ENCODE measurements around the gene TAS1R2. TPM values are rescaled to one million over a fixed set of nuclear protein-coding genes. Genes with fewer than 3 reads are reported as not detected.

Gene TAS1R2
- total RNA-seq, 2 donors from 2014 or later, result not detected

GRCh38 chr1:18879791-18880309 lies 20.4 kb upstream of the TAS1R2 start:
- H3K27me3 ChIP-seq (ENCODE audit: control insufficient read depth, insufficient read depth, low read length, poor library complexity, severe bottlenecking), result no peaks in the 10 kb centered on the region
- Mint-ChIP-seq H3K4me1 (no peaks in the 10 kb centered on the region), H3K27me3 (ENCODE audit: insufficient read depth) (peaks cover under 1% of the 10 kb centered on the region), H3K4me3 (no peak overlapping the region), H3K36me3 (ENCODE audit: low read depth) (no peaks in the 10 kb centered on the region), H3K27ac (no peak overlapping the region), H3K9me3 (no peaks in the 10 kb centered on the region)
- H3K9me3 ChIP-seq (ENCODE audit: control insufficient read depth, low read length), result no peaks in the 10 kb centered on the region
- DNase-seq, result no peak
- TF ChIP-seq, protein P1, sequence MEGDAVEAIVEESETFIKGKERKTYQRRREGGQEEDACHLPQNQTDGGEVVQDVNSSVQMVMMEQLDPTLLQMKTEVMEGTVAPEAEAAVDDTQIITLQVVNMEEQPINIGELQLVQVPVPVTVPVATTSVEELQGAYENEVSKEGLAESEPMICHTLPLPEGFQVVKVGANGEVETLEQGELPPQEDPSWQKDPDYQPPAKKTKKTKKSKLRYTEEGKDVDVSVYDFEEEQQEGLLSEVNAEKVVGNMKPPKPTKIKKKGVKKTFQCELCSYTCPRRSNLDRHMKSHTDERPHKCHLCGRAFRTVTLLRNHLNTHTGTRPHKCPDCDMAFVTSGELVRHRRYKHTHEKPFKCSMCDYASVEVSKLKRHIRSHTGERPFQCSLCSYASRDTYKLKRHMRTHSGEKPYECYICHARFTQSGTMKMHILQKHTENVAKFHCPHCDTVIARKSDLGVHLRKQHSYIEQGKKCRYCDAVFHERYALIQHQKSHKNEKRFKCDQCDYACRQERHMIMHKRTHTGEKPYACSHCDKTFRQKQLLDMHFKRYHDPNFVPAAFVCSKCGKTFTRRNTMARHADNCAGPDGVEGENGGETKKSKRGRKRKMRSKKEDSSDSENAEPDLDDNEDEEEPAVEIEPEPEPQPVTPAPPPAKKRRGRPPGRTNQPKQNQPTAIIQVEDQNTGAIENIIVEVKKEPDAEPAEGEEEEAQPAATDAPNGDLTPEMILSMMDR (conservative IDR thresholded peaks at IDR 0.05), result no peak
- H3K9ac ChIP-seq (ENCODE audit: extremely low read depth, low read length, poor library complexity, severe bottlenecking), result no peak overlapping the region
- no peaks in the 10 kb centered on the region for H3K4me1 ChIP-seq (ENCODE audit: control insufficient read depth, insufficient read depth, low read length)
- WGBS, 2 experiments (ENCODE audit: insufficient coverage in 1 of 2, insufficient read length in 1 of 2), result 72 to 74% methylated on average over 10 to 21 of the region's 21 CpGs
- no peak overlapping the region for H3K4me3 ChIP-seq (ENCODE audit: low read length)
- no peaks in the 10 kb centered on the region for H3K36me3 ChIP-seq (ENCODE audit: control insufficient read depth, insufficient read depth, low read length)
- H3K27ac ChIP-seq (ENCODE audit: low read depth, low read length), result no peak overlapping the region

DNA sequence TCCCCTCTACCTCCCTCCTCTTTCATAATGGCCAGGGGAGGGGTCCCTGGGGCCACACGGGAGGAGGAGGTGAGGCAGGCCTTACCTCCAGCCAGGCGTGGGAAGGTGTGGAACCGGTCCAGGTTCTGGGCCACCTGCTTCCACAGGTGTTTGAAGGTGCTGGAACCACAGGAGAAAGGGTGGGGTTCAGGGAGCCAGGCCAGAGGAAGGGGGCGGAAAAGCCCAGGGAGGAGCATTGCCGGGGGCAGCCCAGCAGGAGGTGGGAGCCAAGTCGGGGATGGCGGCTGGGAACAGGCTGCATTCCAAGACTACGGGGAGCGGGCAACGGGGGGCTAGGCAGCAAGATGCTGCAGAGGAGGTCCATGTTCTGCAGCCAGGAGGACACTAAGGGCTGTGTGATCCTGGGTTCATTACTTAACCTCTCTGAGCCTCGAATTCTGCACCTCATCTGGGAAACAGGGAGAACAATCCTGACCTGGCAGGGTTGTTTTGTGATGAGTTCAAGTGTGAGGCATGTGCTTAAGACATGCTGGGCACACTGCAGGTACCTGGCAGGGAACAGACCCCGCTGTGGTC lies 19.8 kb upstream of the TAS1R2 start:
- no peak overlapping the region for H3K27ac Mint-ChIP-seq
- no peaks in the 10 kb centered on the region for H3K4me1 ChIP-seq (ENCODE audit: control insufficient read depth, insufficient read depth, low read length)
- no peaks in the 10 kb centered on the region for H3K9me3 Mint-ChIP-seq
- no peaks in the 10 kb centered on the region for H3K36me3 ChIP-seq (ENCODE audit: control insufficient read depth, insufficient read depth, low read length)
- no peak overlapping the region for H3K4me3 ChIP-seq (ENCODE audit: low read length)
- no peaks in the 10 kb centered on the region for H3K9me3 ChIP-seq (ENCODE audit: control insufficient read depth, low read length)
- H3K4me3 Mint-ChIP-seq, result no peak overlapping the region
- H3K36me3 Mint-ChIP-seq (ENCODE audit: low read depth), result no peaks in the 10 kb centered on the region
- WGBS, 2 experiments (ENCODE audit: insufficient coverage in 1 of 2, insufficient read length in 1 of 2), result 88 to 89% methylated on average over 10 to 12 of the region's 12 CpGs
- TF ChIP-seq, protein P1 (conservative IDR thresholded peaks at IDR 0.05), result no peak
- H3K27me3 Mint-ChIP-seq (ENCODE audit: insufficient read depth), result no peaks in the 10 kb centered on the region
- H3K27ac ChIP-seq (ENCODE audit: low read depth, low read length), result no peak overlapping the region
- no peaks in the 10 kb centered on the region for H3K4me1 Mint-ChIP-seq
- H3K27me3 ChIP-seq (ENCODE audit: control insufficient read depth, insufficient read depth, low read length, poor library complexity, severe bottlenecking), result no peaks in the 10 kb centered on the region
- DNase-seq, result no peak
- H3K9ac ChIP-seq (ENCODE audit: extremely low read depth, low read length, poor library complexity, severe bottlenecking), result no peak overlapping the region

DNA sequence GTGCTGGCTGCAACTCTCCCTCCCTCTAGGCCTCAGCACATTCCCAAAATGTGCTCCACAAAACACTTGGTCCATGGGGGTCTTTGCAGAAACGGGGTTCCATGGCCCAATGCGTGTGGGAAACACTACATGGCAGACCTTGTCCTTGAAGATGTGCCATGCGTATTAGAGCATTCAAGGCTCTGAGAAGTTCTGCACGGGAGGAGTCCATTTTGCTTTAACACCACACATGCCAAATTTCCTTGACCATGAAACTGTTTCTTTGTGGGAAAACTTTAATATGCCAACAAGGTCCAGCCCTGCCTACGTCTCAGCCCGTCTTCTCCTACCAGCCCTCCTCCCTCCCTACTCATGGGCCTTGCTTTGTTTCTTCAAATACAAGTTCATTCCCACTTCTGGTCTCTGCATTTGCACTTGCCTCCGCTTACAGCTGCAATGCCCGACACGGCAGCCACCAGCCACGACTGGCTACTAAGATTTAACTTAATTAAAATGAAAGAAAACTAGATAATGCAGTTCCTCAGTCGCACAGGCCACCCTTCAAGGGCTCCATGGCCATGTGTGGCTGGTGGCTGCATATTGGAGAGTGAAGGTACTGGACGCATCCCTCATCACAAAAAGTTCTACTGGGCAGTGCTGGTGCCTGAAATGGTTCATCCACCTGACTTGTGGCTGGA lies 19.2 kb upstream of the TAS1R2 start:
- H3K4me3 Mint-ChIP-seq, result no peak overlapping the region
- Histone ChIP-seq H3K9ac (ENCODE audit: extremely low read depth, low read length, poor library complexity, severe bottlenecking) (no peak overlapping the region), H3K9me3 (ENCODE audit: control insufficient read depth, low read length) (no peaks in the 10 kb centered on the region), H3K27me3 (ENCODE audit: control insufficient read depth, insufficient read depth, low read length, poor library complexity, severe bottlenecking) (no peaks in the 10 kb centered on the region), H3K36me3 (ENCODE audit: control insufficient read depth, insufficient read depth, low read length) (no peaks in the 10 kb centered on the region), H3K4me1 (ENCODE audit: control insufficient read depth, insufficient read depth, low read length) (no peaks in the 10 kb centered on the region), H3K4me3 (ENCODE audit: low read length) (no peak overlapping the region), H3K27ac (ENCODE audit: low read depth, low read length) (no peak overlapping the region)
- H3K27me3 Mint-ChIP-seq (ENCODE audit: insufficient read depth), result no peaks in the 10 kb centered on the region
- no peaks in the 10 kb centered on the region for H3K4me1 Mint-ChIP-seq
- H3K9me3 Mint-ChIP-seq, result no peaks in the 10 kb centered on the region
- 86 to 88% methylated on average over 11 to 12 of the region's 12 CpGs for WGBS, 2 experiments (ENCODE audit: insufficient coverage in 1 of 2, insufficient read length in 1 of 2)
- TF ChIP-seq, protein P1 (conservative IDR thresholded peaks at IDR 0.05), result no peak
- no peaks in the 10 kb centered on the region for H3K36me3 Mint-ChIP-seq (ENCODE audit: low read depth)
- DNase-seq, result no peak
- H3K27ac Mint-ChIP-seq, result no peak overlapping the region
